ENCODE measurements around the gene PLA2G2C. TPM values are rescaled to one million over a fixed set of nuclear protein-coding genes. Genes with fewer than 3 reads are reported as not detected.
A peak's percentile ranks its signal among the peaks of the same experiment; 100 is the strongest.

Gene PLA2G2C
- total RNA-seq, 2 experiments from 2014 or later = 0.18 to 0.40 TPM

- H3K4me3 Mint-ChIP-seq = no peak overlapping the region
- H3K9me3 Mint-ChIP-seq = no peaks in the 10 kb centered on the region
- H3K4me1 Mint-ChIP-seq = peaks cover 3% of the 10 kb centered on the region
- peaks cover 33% of the 10 kb centered on the region for H3K27me3 Mint-ChIP-seq
- POLR2A ChIA-PET = no interaction called here
- H3K27ac Mint-ChIP-seq = no peak overlapping the region
- CTCF ChIA-PET = interaction anchor here (1.5 kb wide), 1 partner anchor 13 kb away, joined by 5 read pairs; no protein-coding TSS in a partner anchor
- no peaks in the 10 kb centered on the region for H3K36me3 Mint-ChIP-seq (ENCODE audit: low read depth)
- no peak for DNase-seq
These were observed 13.1 kb upstream of the PLA2G2C start for GRCh38 chr1:20199403-20199802.

GRCh38 chr1:20198918-20199317 lies 12.6 kb upstream of the PLA2G2C start:
- Mint-ChIP-seq H3K36me3 (ENCODE audit: low read depth) (no peaks in the 10 kb centered on the region), H3K27me3 (peaks cover 34% of the 10 kb centered on the region)

DNA sequence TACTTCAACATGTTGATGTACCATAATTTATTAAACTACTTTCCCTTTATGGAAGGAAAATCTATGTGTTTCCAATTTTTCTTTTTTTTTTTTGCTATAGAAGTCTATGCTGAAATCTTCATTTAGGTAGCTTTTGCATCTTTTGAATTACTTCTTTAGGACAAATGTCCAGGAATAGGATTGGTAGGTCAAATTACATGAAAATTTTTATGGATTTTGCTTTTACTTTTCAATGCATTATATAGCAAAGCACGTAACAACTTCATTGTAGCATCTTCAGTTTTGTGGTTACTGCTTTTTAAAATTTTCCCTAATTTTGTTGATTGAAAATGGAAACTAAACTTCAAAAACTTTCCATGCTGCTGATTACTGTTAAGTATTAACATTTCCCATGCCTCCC lies 12.0 kb upstream of the PLA2G2C start:
- no peak for DNase-seq
- no peaks in the 10 kb centered on the region for H3K9me3 Mint-ChIP-seq
- no peak overlapping the region for H3K4me3 Mint-ChIP-seq
- H3K27me3 Mint-ChIP-seq = peaks cover 34% of the 10 kb centered on the region
- H3K4me1 Mint-ChIP-seq = peaks cover 3% of the 10 kb centered on the region
- POLR2A ChIA-PET = no interaction called here
- CTCF ChIA-PET = no interaction called here
- H3K36me3 Mint-ChIP-seq (ENCODE audit: low read depth) = no peaks in the 10 kb centered on the region
- no peak overlapping the region for H3K27ac Mint-ChIP-seq

More at GRCh38 chr1:20198918-20199317, 12.6 kb upstream of the PLA2G2C start:
- Mint-ChIP-seq H3K9me3 (no peaks in the 10 kb centered on the region), H3K27ac (no peak overlapping the region), H3K4me3 (no peak overlapping the region), H3K4me1 (peaks cover 3% of the 10 kb centered on the region)
- no peak for DNase-seq
- CTCF ChIA-PET = no interaction called here
- POLR2A ChIA-PET = no interaction called here

DNA sequence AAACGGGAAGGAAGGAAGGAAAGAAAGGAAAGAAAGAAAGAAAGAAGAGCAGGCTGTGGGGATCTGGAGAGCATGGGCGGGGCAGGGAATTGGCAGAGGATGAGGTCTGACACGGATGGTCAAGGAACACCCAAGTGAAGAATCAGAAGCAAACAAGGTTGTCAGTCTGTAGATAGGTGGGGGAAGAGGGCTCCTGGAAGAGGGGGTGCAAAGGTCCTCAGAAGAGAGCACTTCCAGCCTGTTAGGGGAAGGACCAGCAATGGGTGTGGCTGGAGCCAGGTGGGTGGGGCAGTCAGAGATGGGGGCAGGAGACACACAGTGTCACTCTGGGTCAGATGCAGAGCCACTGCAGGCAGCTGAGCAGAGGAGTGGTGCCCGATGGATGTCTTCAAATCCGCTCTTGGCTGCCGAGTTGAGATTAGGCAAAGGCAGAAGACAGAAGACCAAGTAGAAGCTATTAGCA lies 11.0 kb upstream of the PLA2G2C start:
- H3K4me1 Mint-ChIP-seq = peaks cover 3% of the 10 kb centered on the region
- ChIA-PET POLR2A (no interaction called here), CTCF (interaction anchor here (0.6 to 1.7 kb wide), 2 partner anchors 16 to 312 kb away, joined by 3 to 7 read pairs; no protein-coding TSS in a partner anchor)
- no peak overlapping the region for H3K27ac Mint-ChIP-seq
- H3K9me3 Mint-ChIP-seq = no peaks in the 10 kb centered on the region
- peaks cover 37% of the 10 kb centered on the region for H3K27me3 Mint-ChIP-seq
- no peak for DNase-seq
- no peaks in the 10 kb centered on the region for H3K36me3 Mint-ChIP-seq (ENCODE audit: low read depth)
- no peak overlapping the region for H3K4me3 Mint-ChIP-seq

GRCh38 chr1:20195462-20195780 lies 9.1 kb upstream of the PLA2G2C start:
- ChIA-PET CTCF (interaction anchor here (0.7 to 3.4 kb wide), 11 partner anchors 11 to 384 kb away, joined by 3 to 41 read pairs (median 4); no protein-coding TSS in a partner anchor), POLR2A (no interaction called here)
- DNase-seq = no peak
- peaks cover 3% of the 10 kb centered on the region for H3K4me1 Mint-ChIP-seq
- no peak overlapping the region for H3K27ac Mint-ChIP-seq
- H3K27me3 Mint-ChIP-seq = peaks cover 34% of the 10 kb centered on the region
- no peaks in the 10 kb centered on the region for H3K36me3 Mint-ChIP-seq (ENCODE audit: low read depth)
- H3K9me3 Mint-ChIP-seq = no peaks in the 10 kb centered on the region
- H3K4me3 Mint-ChIP-seq = no peak overlapping the region

DNA sequence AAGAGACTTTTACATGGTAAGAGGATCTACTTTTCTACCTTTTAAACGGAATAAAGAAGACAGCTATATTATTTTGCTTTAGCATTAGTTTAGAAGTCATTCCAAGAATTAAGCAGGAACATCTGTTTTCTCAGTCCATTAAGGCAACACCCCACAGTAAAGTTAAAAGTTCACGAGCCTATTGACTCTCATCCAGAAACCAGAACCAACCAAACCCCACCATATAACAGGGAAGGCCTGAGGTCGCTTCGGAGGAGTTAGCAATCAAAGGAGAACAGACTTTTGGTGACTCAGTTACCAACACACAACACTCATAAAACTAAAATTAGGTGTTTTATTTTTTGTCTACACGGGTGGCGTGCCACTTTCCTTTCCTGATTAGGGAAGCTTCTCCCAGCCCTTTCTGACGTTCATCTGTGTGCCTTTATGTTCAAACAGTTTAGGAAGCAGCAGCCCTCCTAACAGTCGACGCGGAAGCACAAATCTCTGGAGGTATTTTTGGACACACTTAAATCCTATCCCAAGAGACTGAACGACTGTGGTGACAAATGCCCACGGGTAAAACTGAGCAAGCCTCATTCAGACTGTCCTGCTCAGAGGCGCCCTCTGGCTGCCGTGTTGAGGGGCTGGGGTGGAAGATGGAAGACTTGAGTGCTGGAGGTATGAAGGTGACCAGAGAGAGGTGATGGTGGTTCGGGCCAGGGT lies 8.6 kb upstream of the PLA2G2C start:
- Mint-ChIP-seq H3K27ac (no peak overlapping the region), H3K9me3 (no peaks in the 10 kb centered on the region)
- POLR2A ChIA-PET = no interaction called here

GRCh38 chr1:20194224-20194623 lies 7.9 kb upstream of the PLA2G2C start:
- Mint-ChIP-seq H3K36me3 (ENCODE audit: low read depth) (no peaks in the 10 kb centered on the region), H3K27ac (no peak overlapping the region), H3K27me3 (peaks cover 26% of the 10 kb centered on the region), H3K9me3 (no peaks in the 10 kb centered on the region), H3K4me1 (peaks cover 3% of the 10 kb centered on the region), H3K4me3 (no peak overlapping the region)
- no peak for DNase-seq
- ChIA-PET CTCF (interaction anchor here (1.0 to 3.4 kb wide), 9 partner anchors 11 to 70 kb away, joined by 3 to 41 read pairs (median 5); no protein-coding TSS in a partner anchor), POLR2A (no interaction called here)

More for the DNA sequence above, 8.6 kb upstream of the PLA2G2C start:
- CTCF ChIA-PET = interaction anchor here (0.6 to 3.4 kb wide), 11 partner anchors 12 to 277 kb away, joined by 3 to 41 read pairs (median 4); no protein-coding TSS in a partner anchor
- Mint-ChIP-seq H3K36me3 (ENCODE audit: low read depth) (no peaks in the 10 kb centered on the region), H3K27me3 (peaks cover 30% of the 10 kb centered on the region), H3K4me1 (peaks cover 3% of the 10 kb centered on the region), H3K4me3 (no peak overlapping the region)
- DNase-seq = peak; percentile 78

GRCh38 chr1:20192871-20193411 lies 6.6 kb upstream of the PLA2G2C start:
- Mint-ChIP-seq H3K4me1 (peaks cover 14% of the 10 kb centered on the region), H3K9me3 (no peaks in the 10 kb centered on the region), H3K36me3 (ENCODE audit: low read depth) (no peaks in the 10 kb centered on the region), H3K27me3 (peaks cover 33% of the 10 kb centered on the region), H3K4me3 (no peak overlapping the region), H3K27ac (no peak overlapping the region)
- DNase-seq = no peak
- POLR2A ChIA-PET = interaction anchor here (0.6 kb wide), 1 partner anchor 13 kb away, joined by 3 read pairs; no protein-coding TSS in a partner anchor
- CTCF ChIA-PET = interaction anchor here (0.7 to 1.9 kb wide), 9 partner anchors 10 to 30 kb away, joined by 3 to 12 read pairs (median 4); no protein-coding TSS in a partner anchor

GRCh38 chr1:20192364-20192763 lies 6.0 kb upstream of the PLA2G2C start:
- DNase-seq = no peak
- no peak overlapping the region for H3K4me3 Mint-ChIP-seq
- H3K27ac Mint-ChIP-seq = no peak overlapping the region
- no peaks in the 10 kb centered on the region for H3K9me3 Mint-ChIP-seq
- no peaks in the 10 kb centered on the region for H3K36me3 Mint-ChIP-seq (ENCODE audit: low read depth)
- ChIA-PET POLR2A (no interaction called here), CTCF (interaction anchor here (0.9 to 1.9 kb wide), 5 partner anchors 12 to 30 kb away, joined by 4 to 5 read pairs (median 4); no protein-coding TSS in a partner anchor)
- H3K4me1 Mint-ChIP-seq = peaks cover 20% of the 10 kb centered on the region
- H3K27me3 Mint-ChIP-seq = peaks cover 32% of the 10 kb centered on the region

- peaks cover 30% of the 10 kb centered on the region for H3K4me1 Mint-ChIP-seq
- peaks cover 30% of the 10 kb centered on the region for H3K27me3 Mint-ChIP-seq
- DNase-seq = no peak
- ChIA-PET POLR2A (no interaction called here), CTCF (interaction anchor here (0.9 to 1.7 kb wide), 3 partner anchors 13 to 28 kb away, joined by 4 to 5 read pairs (median 5); no protein-coding TSS in a partner anchor)
- H3K36me3 Mint-ChIP-seq (ENCODE audit: low read depth) = no peaks in the 10 kb centered on the region
- H3K9me3 Mint-ChIP-seq = no peaks in the 10 kb centered on the region
- H3K27ac Mint-ChIP-seq = no peak overlapping the region
- H3K4me3 Mint-ChIP-seq = no peak overlapping the region
These were observed 5.0 kb upstream of the PLA2G2C start for GRCh38 chr1:20191266-20191825.

- Mint-ChIP-seq H3K27me3 (peaks cover 30% of the 10 kb centered on the region), H3K27ac (no peak overlapping the region)
These were observed 4.2 kb upstream of the PLA2G2C start for GRCh38 chr1:20190256-20191160.

GRCh38 chr1:20189664-20190063 lies 3.3 kb upstream of the PLA2G2C start:
- CTCF ChIA-PET = interaction anchor here (1.3 to 1.7 kb wide), 2 partner anchors 24 to 33 kb away, joined by 3 to 5 read pairs; no protein-coding TSS in a partner anchor
- Mint-ChIP-seq H3K4me1 (peaks cover 39% of the 10 kb centered on the region), H3K36me3 (ENCODE audit: low read depth) (no peaks in the 10 kb centered on the region), H3K9me3 (no peaks in the 10 kb centered on the region), H3K27ac (no peak overlapping the region), H3K4me3 (no peak overlapping the region), H3K27me3 (peaks cover 26% of the 10 kb centered on the region)
- POLR2A ChIA-PET = interaction anchor here (3.4 kb wide), 1 partner anchor 17 kb away, joined by 13 read pairs; no protein-coding TSS in a partner anchor
- no peak for DNase-seq

More at GRCh38 chr1:20190256-20191160, 4.2 kb upstream of the PLA2G2C start:
- Mint-ChIP-seq H3K4me1 (peaks cover 33% of the 10 kb centered on the region), H3K9me3 (no peaks in the 10 kb centered on the region), H3K36me3 (ENCODE audit: low read depth) (no peaks in the 10 kb centered on the region), H3K4me3 (no peak overlapping the region)
- DNase-seq = no peak
- CTCF ChIA-PET = interaction anchor here (1.3 to 1.7 kb wide), 2 partner anchors 25 to 34 kb away, joined by 3 to 5 read pairs; no protein-coding TSS in a partner anchor
- POLR2A ChIA-PET = interaction anchor here (3.4 kb wide), 1 partner anchor 18 kb away, joined by 13 read pairs; no protein-coding TSS in a partner anchor
